ENCODE measurements around the gene CIDEC. TPM values are rescaled to one million over a fixed set of nuclear protein-coding genes. Genes with fewer than 3 reads are reported as not detected.

CIDEC gene
- total and polyA plus RNA-seq, 4 donors, result 0.28 to 4.2 (median 0.59) TPM; not detected in 1

DNA sequence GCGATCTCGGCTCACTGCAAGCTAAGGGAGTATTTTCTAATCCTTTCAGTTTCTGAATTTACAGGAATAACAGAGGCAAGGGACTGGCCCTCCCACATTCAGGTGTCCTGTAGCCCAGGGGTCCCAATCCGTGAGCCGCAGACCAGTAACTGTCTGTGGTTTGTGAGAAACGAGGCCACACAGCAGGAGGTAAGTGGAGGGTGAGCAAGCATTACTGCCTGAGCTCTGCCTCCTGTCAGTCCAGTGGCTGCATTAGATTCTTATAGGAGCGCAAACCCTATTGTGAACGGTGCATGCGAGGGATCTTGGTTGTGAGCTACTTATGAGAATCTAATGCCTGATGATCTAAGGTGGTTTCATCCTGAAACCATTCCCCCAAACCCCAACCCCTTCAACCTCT, 31.8 kb upstream of the CIDEC start:
- no peak for TF ChIP-seq JUND (IDR thresholded peaks at IDR 0.05)
- no peak for TF ChIP-seq FOXA2 (IDR thresholded peaks at IDR 0.05)
- TF ChIP-seq, protein P1, sequence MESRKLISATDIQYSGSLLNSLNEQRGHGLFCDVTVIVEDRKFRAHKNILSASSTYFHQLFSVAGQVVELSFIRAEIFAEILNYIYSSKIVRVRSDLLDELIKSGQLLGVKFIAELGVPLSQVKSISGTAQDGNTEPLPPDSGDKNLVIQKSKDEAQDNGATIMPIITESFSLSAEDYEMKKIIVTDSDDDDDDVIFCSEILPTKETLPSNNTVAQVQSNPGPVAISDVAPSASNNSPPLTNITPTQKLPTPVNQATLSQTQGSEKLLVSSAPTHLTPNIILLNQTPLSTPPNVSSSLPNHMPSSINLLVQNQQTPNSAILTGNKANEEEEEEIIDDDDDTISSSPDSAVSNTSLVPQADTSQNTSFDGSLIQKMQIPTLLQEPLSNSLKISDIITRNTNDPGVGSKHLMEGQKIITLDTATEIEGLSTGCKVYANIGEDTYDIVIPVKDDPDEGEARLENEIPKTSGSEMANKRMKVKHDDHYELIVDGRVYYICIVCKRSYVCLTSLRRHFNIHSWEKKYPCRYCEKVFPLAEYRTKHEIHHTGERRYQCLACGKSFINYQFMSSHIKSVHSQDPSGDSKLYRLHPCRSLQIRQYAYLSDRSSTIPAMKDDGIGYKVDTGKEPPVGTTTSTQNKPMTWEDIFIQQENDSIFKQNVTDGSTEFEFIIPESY (IDR thresholded peaks at IDR 0.05), result no peak
- TF ChIP-seq, protein P2, sequence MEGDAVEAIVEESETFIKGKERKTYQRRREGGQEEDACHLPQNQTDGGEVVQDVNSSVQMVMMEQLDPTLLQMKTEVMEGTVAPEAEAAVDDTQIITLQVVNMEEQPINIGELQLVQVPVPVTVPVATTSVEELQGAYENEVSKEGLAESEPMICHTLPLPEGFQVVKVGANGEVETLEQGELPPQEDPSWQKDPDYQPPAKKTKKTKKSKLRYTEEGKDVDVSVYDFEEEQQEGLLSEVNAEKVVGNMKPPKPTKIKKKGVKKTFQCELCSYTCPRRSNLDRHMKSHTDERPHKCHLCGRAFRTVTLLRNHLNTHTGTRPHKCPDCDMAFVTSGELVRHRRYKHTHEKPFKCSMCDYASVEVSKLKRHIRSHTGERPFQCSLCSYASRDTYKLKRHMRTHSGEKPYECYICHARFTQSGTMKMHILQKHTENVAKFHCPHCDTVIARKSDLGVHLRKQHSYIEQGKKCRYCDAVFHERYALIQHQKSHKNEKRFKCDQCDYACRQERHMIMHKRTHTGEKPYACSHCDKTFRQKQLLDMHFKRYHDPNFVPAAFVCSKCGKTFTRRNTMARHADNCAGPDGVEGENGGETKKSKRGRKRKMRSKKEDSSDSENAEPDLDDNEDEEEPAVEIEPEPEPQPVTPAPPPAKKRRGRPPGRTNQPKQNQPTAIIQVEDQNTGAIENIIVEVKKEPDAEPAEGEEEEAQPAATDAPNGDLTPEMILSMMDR (IDR thresholded peaks at IDR 0.05; ENCODE audit: low read depth, low read length, missing input control), result no peak
- no peak for TF ChIP-seq GABPA (IDR thresholded peaks at IDR 0.05 in 1 of 2, conservative IDR thresholded peaks at IDR 0.05 in 1 of 2)
- TF ChIP-seq HNF4A (conservative IDR thresholded peaks at IDR 0.05), result no peak
- no peak for TF ChIP-seq RXRA (IDR thresholded peaks at IDR 0.05)
- no peak for TF ChIP-seq HNF4G (IDR thresholded peaks at IDR 0.05)
- TF ChIP-seq, protein P3, sequence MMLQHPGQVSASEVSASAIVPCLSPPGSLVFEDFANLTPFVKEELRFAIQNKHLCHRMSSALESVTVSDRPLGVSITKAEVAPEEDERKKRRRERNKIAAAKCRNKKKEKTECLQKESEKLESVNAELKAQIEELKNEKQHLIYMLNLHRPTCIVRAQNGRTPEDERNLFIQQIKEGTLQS (IDR thresholded peaks at IDR 0.05), result no peak
- no peak for TF ChIP-seq RAD21 (IDR thresholded peaks at IDR 0.05)
- no peak for TF ChIP-seq FOXA1 (IDR thresholded peaks at IDR 0.05)
- no peak for TF ChIP-seq TAF1 (conservative IDR thresholded peaks at IDR 0.05)
- no peak for TF ChIP-seq NR2F2 (IDR thresholded peaks at IDR 0.05)
- TF ChIP-seq, protein P4, sequence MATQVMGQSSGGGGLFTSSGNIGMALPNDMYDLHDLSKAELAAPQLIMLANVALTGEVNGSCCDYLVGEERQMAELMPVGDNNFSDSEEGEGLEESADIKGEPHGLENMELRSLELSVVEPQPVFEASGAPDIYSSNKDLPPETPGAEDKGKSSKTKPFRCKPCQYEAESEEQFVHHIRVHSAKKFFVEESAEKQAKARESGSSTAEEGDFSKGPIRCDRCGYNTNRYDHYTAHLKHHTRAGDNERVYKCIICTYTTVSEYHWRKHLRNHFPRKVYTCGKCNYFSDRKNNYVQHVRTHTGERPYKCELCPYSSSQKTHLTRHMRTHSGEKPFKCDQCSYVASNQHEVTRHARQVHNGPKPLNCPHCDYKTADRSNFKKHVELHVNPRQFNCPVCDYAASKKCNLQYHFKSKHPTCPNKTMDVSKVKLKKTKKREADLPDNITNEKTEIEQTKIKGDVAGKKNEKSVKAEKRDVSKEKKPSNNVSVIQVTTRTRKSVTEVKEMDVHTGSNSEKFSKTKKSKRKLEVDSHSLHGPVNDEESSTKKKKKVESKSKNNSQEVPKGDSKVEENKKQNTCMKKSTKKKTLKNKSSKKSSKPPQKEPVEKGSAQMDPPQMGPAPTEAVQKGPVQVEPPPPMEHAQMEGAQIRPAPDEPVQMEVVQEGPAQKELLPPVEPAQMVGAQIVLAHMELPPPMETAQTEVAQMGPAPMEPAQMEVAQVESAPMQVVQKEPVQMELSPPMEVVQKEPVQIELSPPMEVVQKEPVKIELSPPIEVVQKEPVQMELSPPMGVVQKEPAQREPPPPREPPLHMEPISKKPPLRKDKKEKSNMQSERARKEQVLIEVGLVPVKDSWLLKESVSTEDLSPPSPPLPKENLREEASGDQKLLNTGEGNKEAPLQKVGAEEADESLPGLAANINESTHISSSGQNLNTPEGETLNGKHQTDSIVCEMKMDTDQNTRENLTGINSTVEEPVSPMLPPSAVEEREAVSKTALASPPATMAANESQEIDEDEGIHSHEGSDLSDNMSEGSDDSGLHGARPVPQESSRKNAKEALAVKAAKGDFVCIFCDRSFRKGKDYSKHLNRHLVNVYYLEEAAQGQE (IDR thresholded peaks at IDR 0.05), result no peak
- TF ChIP-seq, protein P5, sequence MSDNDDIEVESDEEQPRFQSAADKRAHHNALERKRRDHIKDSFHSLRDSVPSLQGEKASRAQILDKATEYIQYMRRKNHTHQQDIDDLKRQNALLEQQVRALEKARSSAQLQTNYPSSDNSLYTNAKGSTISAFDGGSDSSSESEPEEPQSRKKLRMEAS (IDR thresholded peaks at IDR 0.05), result no peak
- H3K4me1 ChIP-seq (ENCODE audit: control insufficient read depth in 4 of 4, insufficient read depth in 4 of 4, low read length in 3 of 4), result peaks cover 23 to 89% (median 70%) of the 10 kb centered on the region in 4 donors
- WGBS, result 79% methylated on average over 8 of the region's 8 CpGs

More for the DNA sequence above, 31.8 kb upstream of the CIDEC start:
- no peaks in the 10 kb centered on the region for H3K36me3 ChIP-seq (ENCODE audit: control insufficient read depth in 4 of 4, insufficient read depth in 3 of 4, low read depth in 1 of 4, low read length in 3 of 4)
- H3K9me3 ChIP-seq (ENCODE audit: control insufficient read depth in 4 of 4, low read length in 3 of 4), result no peaks in the 10 kb centered on the region
- H3K9ac ChIP-seq (ENCODE audit: low read depth in 1 of 2, low read length in 2 of 2), result no peak overlapping the region
- no peaks in the 10 kb centered on the region for H3K27me3 ChIP-seq (ENCODE audit: control insufficient read depth in 4 of 4, insufficient read depth in 4 of 4, low read length in 3 of 4)
- H3K4me3 ChIP-seq (ENCODE audit: low read depth in 1 of 3, low read length in 3 of 3), result no peak overlapping the region
- H3K27ac ChIP-seq (ENCODE audit: low read depth in 1 of 2, low read length in 2 of 2), result peak overlapping the region in 1 of 2 donors; percentile 49
- no peak for DNase-seq (ENCODE audit: low spot score)

Measured in liver (tissue), 9 donors.